Superior temporal gyrus (tissue), 1 donor: ENCODE results near the gene CXCL16.
A peak's percentile ranks its signal among the peaks of the same experiment; 100 is the strongest.

Experiments
- DNase-seq: peaks from one replicate; pipeline ENCODE4 v3.0.0-alpha.2; 2016; ENCODE audit errors: extremely low spot score

The CXCL16 gene

GRCh38 chr17:4750606-4751005, 10.9 kb upstream of the CXCL16 start:
- no peak for DNase-seq

GRCh38 chr17:4748686-4749085, 9.0 kb upstream of the CXCL16 start:
- no peak for DNase-seq

GRCh38 chr17:4747847-4748246, 8.1 kb upstream of the CXCL16 start:
- no peak for DNase-seq

- no peak for DNase-seq
These were observed 5.6 kb upstream of the CXCL16 start for GRCh38 chr17:4744999-4745969.

GRCh38 chr17:4743898-4744297, 4.2 kb upstream of the CXCL16 start:
- DNase-seq: no peak

GRCh38 chr17:4743216-4743615, 3.5 kb upstream of the CXCL16 start:
- no peak for DNase-seq

- no peak for DNase-seq
These were observed 2.9 kb upstream of the CXCL16 start for GRCh38 chr17:4742629-4743028.

GRCh38 chr17:4742133-4742532, 2.4 kb upstream of the CXCL16 start:
- no peak for DNase-seq

GRCh38 chr17:4741544-4741943, 1.8 kb upstream of the CXCL16 start:
- no peak for DNase-seq

GRCh38 chr17:4740584-4740983, 856 bp upstream of the CXCL16 start:
- no peak for DNase-seq

- DNase-seq: no peak
These were observed 260 bp upstream of the CXCL16 start for GRCh38 chr17:4740025-4740351.

GRCh38 chr17:4738136-4739121, 1.3 kb downstream of the CXCL16 start:
- no peak for DNase-seq

- peak; percentile 33 for DNase-seq
These were observed 3.7 kb downstream of the CXCL16 start for GRCh38 chr17:4735876-4736651.

- no peak for DNase-seq
These were observed 4.8 kb downstream of the CXCL16 start for GRCh38 chr17:4734857-4735475.

GRCh38 chr17:4733073-4733531, 6.6 kb downstream of the CXCL16 start:
- no peak for DNase-seq

- no peak for DNase-seq
These were observed 11.6 kb downstream of the CXCL16 start for GRCh38 chr17:4728124-4728523.

GRCh38 chr17:4725646-4726310, 13.9 kb downstream of the CXCL16 start:
- no peak for DNase-seq

- no peak for DNase-seq
These were observed 15.1 kb downstream of the CXCL16 start for GRCh38 chr17:4724650-4725049.

- no peak for DNase-seq
These were observed 17.0 kb downstream of the CXCL16 start for GRCh38 chr17:4722678-4723240.
